Measurements from ENCODE around the gene PSMD10. TPM values are rescaled to one million over a fixed set of nuclear protein-coding genes. Genes with fewer than 3 reads are reported as not detected.

Gene PSMD10
- total and polyA plus RNA-seq, 8 donors = 44.8 to 85.0 (median 71.7) TPM

DNA sequence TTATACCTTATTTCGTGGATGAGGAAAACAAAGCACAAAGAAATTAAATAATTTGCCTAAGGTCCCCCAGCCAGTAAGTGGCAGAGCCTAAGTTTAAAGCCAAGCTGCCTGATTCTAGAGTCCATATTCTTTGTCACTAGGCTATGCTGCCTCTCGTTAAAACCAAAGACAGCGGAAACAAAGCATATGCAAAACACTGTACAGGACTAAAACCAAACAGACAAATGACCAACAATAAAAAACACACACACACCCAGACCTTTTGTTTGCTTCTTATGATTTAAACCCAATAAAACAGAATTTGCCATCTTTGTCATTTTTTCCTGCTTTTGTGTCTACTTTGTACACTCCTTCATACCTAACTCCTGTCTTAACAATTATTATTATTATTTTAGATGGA, 56.6 kb downstream of the PSMD10 start:
- no peaks in the 10 kb centered on the region for H3K9me3 ChIP-seq
- intact Hi-C loops (cut with DNase I) = no loop called here

More for the DNA sequence above, 56.6 kb downstream of the PSMD10 start:
- ATAC-seq (no peak), DNase-seq (no peak)
- no peak overlapping the region for H3K4me3 ChIP-seq
- no peaks in the 10 kb centered on the region for H3K4me1 ChIP-seq
- TF ChIP-seq, protein P1, sequence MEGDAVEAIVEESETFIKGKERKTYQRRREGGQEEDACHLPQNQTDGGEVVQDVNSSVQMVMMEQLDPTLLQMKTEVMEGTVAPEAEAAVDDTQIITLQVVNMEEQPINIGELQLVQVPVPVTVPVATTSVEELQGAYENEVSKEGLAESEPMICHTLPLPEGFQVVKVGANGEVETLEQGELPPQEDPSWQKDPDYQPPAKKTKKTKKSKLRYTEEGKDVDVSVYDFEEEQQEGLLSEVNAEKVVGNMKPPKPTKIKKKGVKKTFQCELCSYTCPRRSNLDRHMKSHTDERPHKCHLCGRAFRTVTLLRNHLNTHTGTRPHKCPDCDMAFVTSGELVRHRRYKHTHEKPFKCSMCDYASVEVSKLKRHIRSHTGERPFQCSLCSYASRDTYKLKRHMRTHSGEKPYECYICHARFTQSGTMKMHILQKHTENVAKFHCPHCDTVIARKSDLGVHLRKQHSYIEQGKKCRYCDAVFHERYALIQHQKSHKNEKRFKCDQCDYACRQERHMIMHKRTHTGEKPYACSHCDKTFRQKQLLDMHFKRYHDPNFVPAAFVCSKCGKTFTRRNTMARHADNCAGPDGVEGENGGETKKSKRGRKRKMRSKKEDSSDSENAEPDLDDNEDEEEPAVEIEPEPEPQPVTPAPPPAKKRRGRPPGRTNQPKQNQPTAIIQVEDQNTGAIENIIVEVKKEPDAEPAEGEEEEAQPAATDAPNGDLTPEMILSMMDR (IDR thresholded peaks at IDR 0.05) = no peak
- H3K27ac ChIP-seq = no peak overlapping the region
- peaks cover 0 to 4% of the 10 kb centered on the region in 2 donors for H3K27me3 ChIP-seq
- no peaks in the 10 kb centered on the region for H3K36me3 ChIP-seq

Other genes starting within 250 kb of the PSMD10 start
- not detected for gene TEX13B, start 109.2 kb downstream of the PSMD10 start, total RNA-seq
- gene TEX13B, start 109.2 kb downstream of the PSMD10 start, polyA plus RNA-seq (ENCODE audit: insufficient read length in 6 of 6) = under 1 TPM in 1 of 6 donors, not detected in 5; 0.14 TPM
- gene VSIG1, start 46.5 kb downstream of the PSMD10 start, total RNA-seq = 10 to 100 TPM in 1 of 2 donors, 1 to 10 TPM in 1; 5.2 to 12.8 TPM
- gene VSIG1, start 46.5 kb downstream of the PSMD10 start, polyA plus RNA-seq (ENCODE audit: insufficient read length in 6 of 6) = under 1 TPM; 0.19 to 0.63 (median 0.44) TPM
- gene ATG4A, start 236 bp upstream of the PSMD10 start, total RNA-seq = 10 to 100 TPM; 18.4 TPM
- 10 to 100 TPM; 12.0 to 16.3 (median 13.6) TPM for gene ATG4A, start 236 bp upstream of the PSMD10 start, polyA plus RNA-seq (ENCODE audit: insufficient read length in 6 of 6)

All from left lung (tissue), 10 donors.